HepG2 (cell line): ENCODE data around the gene CORT. TPM values are rescaled to one million over a fixed set of nuclear protein-coding genes. Genes with fewer than 3 reads are reported as not detected.

Experiments used
- ATAC-seq: fragments of 200-7000 bp; cut with Tn5 transposase; 3 replicates; pipeline ENCODE4 v1.9.1; 2020; ENCODE audit warnings: mild to moderate bottlenecking, moderate library complexity
- BruUV-seq: library from RNA; stranded (reverse); fragments of 400-500 nt; replicated peaks from 2 replicates; lab custom pipeline; 2021; lab: Mats Ljungman, UMichigan
- CTCF ChIA-PET: fragments of 300-600 bp; formaldehyde crosslinking; extraction: SDS; loops from one replicate; lab custom pipeline; 2021; ENCODE audit warnings: low total read pairs, inconsistent platforms, low intra/inter-chr PET ratio; lab: Yijun Ruan, JAX
- POLR2A ChIA-PET: fragments of 350-600 bp; sonication (Branson Sonifier 250); formaldehyde crosslinking; loops from one replicate; lab custom pipeline; 2020; ENCODE audit warnings: antibody characterized with exemption, inconsistent platforms; lab: Yijun Ruan, JAX
- DNase-seq: peaks from one replicate; pipeline ENCODE4 v3.0.0-alpha.2; 2015; ENCODE audit warnings: low spot score
- FAIRE-seq: peaks from 3 replicates; lab custom pipeline; 2011; peaks lifted over from hg19 to GRCh38; lab: Jason Lieb, UNC
- H2AFZ ChIP-seq: one replicate; pipeline ENCODE4 v1.6.1; 2011; ENCODE audit warnings: low read length, inconsistent platforms
- H3K27ac ChIP-seq: fragments of 300-600 bp; 3 replicates; pipeline ENCODE4 v1.8.0; 2011; ENCODE audit warnings: mixed run types, mild to moderate bottlenecking, mixed read lengths, low read length, inconsistent platforms; ENCODE audit not compliant: insufficient read depth; ENCODE audit errors: extremely low read length
- H3K27me3 ChIP-seq, 2 experiments: fragments of 200-600 bp in 1 of 2; 2 replicates in 1 of 2; 3 replicates in 1 of 2; pipeline versions ENCODE4 v1.6.0 to v1.8.0; 2011; ENCODE audit warnings: low read length in 2 of 2, mild to moderate bottlenecking in 2 of 2, moderate library complexity in 2 of 2, inconsistent platforms in 1 of 2; ENCODE audit not compliant: insufficient read depth in 2 of 2, control insufficient read depth in 1 of 2
- H3K36me3 ChIP-seq, 2 experiments: fragments of 200-600 bp in 1 of 2; replicated peaks in 1 of 2; 2 replicates in 1 of 2; 3 replicates in 1 of 2; pipeline versions ENCODE4 v1.5.1 to v1.8.0; 2011; ENCODE audit warnings: low read length in 2 of 2, inconsistent platforms in 1 of 2; ENCODE audit not compliant: insufficient read depth in 2 of 2, control insufficient read depth in 1 of 2
- H3K4me1 ChIP-seq: 2 replicates; pipeline ENCODE4 v1.5.1; 2012; ENCODE audit warnings: low read length, inconsistent platforms; ENCODE audit not compliant: insufficient read depth
- H3K4me2 ChIP-seq: 2 replicates; pipeline ENCODE4 v1.6.0; 2011; ENCODE audit warnings: low read depth, low read length, inconsistent platforms
- H3K4me3 ChIP-seq, 3 experiments: fragments of 200-600 bp in 1 of 3; sonication (generic), shearing (Covaris generic) in 1 of 3; replicated peaks in 1 of 3; 2 replicates each; pipeline ENCODE4 v1.5.1; 2011 to 2016; ENCODE audit warnings: low read length in 3 of 3, inconsistent platforms in 2 of 3, low read depth in 2 of 3, mild to moderate bottlenecking in 2 of 3, control low read depth in 1 of 3, mixed read lengths in 1 of 3; ENCODE audit not compliant: insufficient read depth in 1 of 3
- H3K79me2 ChIP-seq: one replicate; pipeline ENCODE4 v1.6.1; 2011; ENCODE audit warnings: low read length, inconsistent platforms; ENCODE audit not compliant: insufficient read depth
- H3K9ac ChIP-seq: 2 replicates; pipeline ENCODE4 v1.6.0; 2011; ENCODE audit warnings: mild to moderate bottlenecking, low read depth, low read length, inconsistent platforms; ENCODE audit not compliant: insufficient read depth
- H3K9me3 ChIP-seq: 2 replicates; pipeline ENCODE4 v1.5.1; 2012; ENCODE audit warnings: mild to moderate bottlenecking, low read length
- H4K20me1 ChIP-seq: 2 replicates; pipeline ENCODE4 v1.6.0; 2011; ENCODE audit warnings: inconsistent platforms, mild to moderate bottlenecking, low read length, moderate library complexity; ENCODE audit not compliant: insufficient read depth
- GFI1 ChIP-seq: sonication (generic); formaldehyde crosslinking; IDR thresholded peaks from 2 replicates; pipeline ENCODE4 v1.5.0; 2020; ENCODE audit warnings: missing genetic modification reagents, mild to moderate bottlenecking, borderline replicate concordance
- ZNF672 ChIP-seq: sonication (generic); formaldehyde crosslinking; IDR thresholded peaks from 2 replicates; pipeline ENCODE4 v1.8.1; 2022; ENCODE audit warnings: missing genetic modification reagents
- ZXDC ChIP-seq: sonication (generic); formaldehyde crosslinking; IDR thresholded peaks from 2 replicates; pipeline ENCODE4 v1.5.0; 2020; ENCODE audit warnings: mild to moderate bottlenecking, missing genetic modification reagents
- WGBS: methylation state at CpG from one replicate; pipeline ENCODE4 v1.1.6; 2017; ENCODE audit warnings: low lambda C conversion rate; 5-methylcytosine and 5-hydroxymethylcytosine counted together
- in situ Hi-C: cut with HindIII; loops from 2 replicates; pipeline ENCODE4 v1.10.0; 2017; ENCODE audit warnings: low pct_unique_long_range_greater_than_20kb; ENCODE audit not compliant: extremely low pct_ligation_motif_present
- intact Hi-C: fragments of 100-400 bp; cut with micrococcal nuclease; formaldehyde crosslinking; loops from one replicate; pipeline ENCODE4 v1.10.0; 2022; ENCODE audit not compliant: unreplicated experiment
- polyA plus RNA-seq, 8 experiments: library from polyadenylated mRNA; depleted of rRNA in 3 of 8; stranded (reverse) in 7 of 8; unstranded in 1 of 8; fragments of >200 nt; fragmentation: Illumina TruSeq in 4 of 8; extraction: Trizol in 4 of 8; gene quantifications; 2 replicates each; pipeline versions ENCODE4 v1.2.1 to v1.2.3, GENCODE V29; 2011 to 2016; ENCODE audit warnings: low read depth in 4 of 8, missing spikeins in 1 of 8, mixed read lengths in 1 of 8; ENCODE audit not compliant: insufficient read depth in 1 of 8
- total RNA-seq, 5 experiments: library from RNA; depleted of rRNA; stranded (reverse); fragments of >200 nt; fragmentation: Illumina TruSeq; extraction: Trizol; gene quantifications; 2 replicates each; pipeline ENCODE4 v1.2.3, GENCODE V29; 2016; ENCODE audit warnings: low read depth in 1 of 5
- TF ChIP-seq, protein P1 (sequence below): sonication (generic); formaldehyde crosslinking; IDR thresholded peaks from 2 replicates; pipeline ENCODE4 v1.4.0; 2020; ENCODE audit warnings: mild to moderate bottlenecking, missing genetic modification reagents
- TF ChIP-seq, protein P2 (sequence below): sonication (generic); formaldehyde crosslinking; IDR thresholded peaks from 2 replicates; pipeline ENCODE4 v1.5.1; 2020; ENCODE audit warnings: mild to moderate bottlenecking, missing genetic modification reagents, borderline replicate concordance
- TF ChIP-seq, protein P3 (sequence below): sonication (generic); formaldehyde crosslinking; IDR thresholded peaks from 2 replicates; pipeline ENCODE4 v1.4.0; 2020; ENCODE audit warnings: missing genetic modification reagents

Gene CORT
- total and polyA plus RNA-seq, 2 of the 13 experiments (the other 11 are each of a cell fraction or from before 2014, with no cell fraction given), result 0.11 to 0.62 TPM

GRCh38 chr1:10456661-10457060 is 6.8 kb downstream of the CORT start:
- Histone ChIP-seq H3K79me2 (no peaks in the 10 kb centered on the region), H4K20me1 (no peaks in the 10 kb centered on the region), H3K27ac (no peak overlapping the region), H2AFZ (no peak overlapping the region), H3K4me2 (no peak overlapping the region), H3K4me1 (peaks cover 6% of the 10 kb centered on the region), H3K9ac (no peak overlapping the region), H3K9me3 (no peaks in the 10 kb centered on the region)
- ATAC-seq, result no peak
- intact Hi-C loops, result no loop called here
- ChIA-PET POLR2A (no interaction called here), CTCF (no interaction called here)
- BruUV-seq, result TSS peak; percentile 38
- TF ChIP-seq ZXDC (CRISPR knock-in tag), result no peak
- TF ChIP-seq ZNF672 (CRISPR knock-in tag), result no peak
- TF ChIP-seq, protein P1, sequence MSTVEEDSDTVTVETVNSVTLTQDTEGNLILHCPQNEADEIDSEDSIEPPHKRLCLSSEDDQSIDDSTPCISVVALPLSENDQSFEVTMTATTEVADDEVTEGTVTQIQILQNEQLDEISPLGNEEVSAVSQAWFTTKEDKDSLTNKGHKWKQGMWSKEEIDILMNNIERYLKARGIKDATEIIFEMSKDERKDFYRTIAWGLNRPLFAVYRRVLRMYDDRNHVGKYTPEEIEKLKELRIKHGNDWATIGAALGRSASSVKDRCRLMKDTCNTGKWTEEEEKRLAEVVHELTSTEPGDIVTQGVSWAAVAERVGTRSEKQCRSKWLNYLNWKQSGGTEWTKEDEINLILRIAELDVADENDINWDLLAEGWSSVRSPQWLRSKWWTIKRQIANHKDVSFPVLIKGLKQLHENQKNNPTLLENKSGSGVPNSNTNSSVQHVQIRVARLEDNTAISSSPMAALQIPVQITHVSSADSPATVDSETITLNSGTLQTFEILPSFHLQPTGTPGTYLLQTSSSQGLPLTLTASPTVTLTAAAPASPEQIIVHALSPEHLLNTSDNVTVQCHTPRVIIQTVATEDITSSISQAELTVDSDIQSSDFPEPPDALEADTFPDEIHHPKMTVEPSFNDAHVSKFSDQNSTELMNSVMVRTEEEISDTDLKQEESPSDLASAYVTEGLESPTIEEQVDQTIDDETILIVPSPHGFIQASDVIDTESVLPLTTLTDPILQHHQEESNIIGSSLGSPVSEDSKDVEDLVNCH, result no peak
- TF ChIP-seq, protein P2, sequence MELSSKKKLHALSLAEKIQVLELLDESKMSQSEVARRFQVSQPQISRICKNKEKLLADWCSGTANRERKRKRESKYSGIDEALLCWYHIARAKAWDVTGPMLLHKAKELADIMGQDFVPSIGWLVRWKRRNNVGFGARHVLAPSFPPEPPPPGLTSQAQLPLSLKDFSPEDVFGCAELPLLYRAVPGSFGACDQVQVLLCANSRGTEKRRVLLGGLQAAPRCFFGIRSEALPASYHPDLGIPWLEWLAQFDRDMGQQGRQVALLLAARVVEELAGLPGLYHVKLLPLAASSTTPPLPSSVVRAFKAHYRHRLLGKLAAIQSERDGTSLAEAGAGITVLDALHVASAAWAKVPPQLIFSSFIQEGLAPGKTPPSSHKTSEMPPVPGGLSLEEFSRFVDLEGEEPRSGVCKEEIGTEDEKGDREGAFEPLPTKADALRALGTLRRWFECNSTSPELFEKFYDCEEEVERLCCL, result no peak
- TF ChIP-seq, protein P3, sequence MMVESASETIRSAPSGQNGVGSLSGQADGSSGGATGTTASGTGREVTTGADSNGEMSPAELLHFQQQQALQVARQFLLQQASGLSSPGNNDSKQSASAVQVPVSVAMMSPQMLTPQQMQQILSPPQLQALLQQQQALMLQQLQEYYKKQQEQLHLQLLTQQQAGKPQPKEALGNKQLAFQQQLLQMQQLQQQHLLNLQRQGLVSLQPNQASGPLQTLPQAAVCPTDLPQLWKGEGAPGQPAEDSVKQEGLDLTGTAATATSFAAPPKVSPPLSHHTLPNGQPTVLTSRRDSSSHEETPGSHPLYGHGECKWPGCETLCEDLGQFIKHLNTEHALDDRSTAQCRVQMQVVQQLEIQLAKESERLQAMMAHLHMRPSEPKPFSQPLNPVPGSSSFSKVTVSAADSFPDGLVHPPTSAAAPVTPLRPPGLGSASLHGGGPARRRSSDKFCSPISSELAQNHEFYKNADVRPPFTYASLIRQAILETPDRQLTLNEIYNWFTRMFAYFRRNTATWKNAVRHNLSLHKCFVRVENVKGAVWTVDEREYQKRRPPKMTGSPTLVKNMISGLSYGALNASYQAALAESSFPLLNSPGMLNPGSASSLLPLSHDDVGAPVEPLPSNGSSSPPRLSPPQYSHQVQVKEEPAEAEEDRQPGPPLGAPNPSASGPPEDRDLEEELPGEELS (CRISPR knock-in tag), result no peak
- TF ChIP-seq GFI1, result no peak
- TF ChIP-seq, all 625 proteins: peak for 0
- WGBS, result 97% methylated on average over 7 of the region's 7 CpGs
- in situ Hi-C loops, result no loop called here
- peaks cover 4 to 6% of the 10 kb centered on the region in 2 experiments; a peak in 3 of 5 replicates for H3K36me3 ChIP-seq
- H3K27me3 ChIP-seq, result no peaks in the 10 kb centered on the region
- no peak overlapping the region for H3K4me3 ChIP-seq
- DNase-seq, result no peak
- no peak for FAIRE-seq
